Measurements from ENCODE around the gene TMC6.
A peak's percentile ranks its signal among the peaks of the same experiment; 100 is the strongest.
"Not testable (repeated sequence)": the region's sequence is repeated elsewhere in the genome, so short reads cannot be mapped to it uniquely, and the experiment has no call there.

The TMC6 gene

GRCh38 chr17:78154903-78155811 is 26.6 kb upstream of the TMC6 start:
- DNase-seq, result no peak

- DNase-seq, result no peak
Observed at GRCh38 chr17:78151514-78152008, 23.0 kb upstream of the TMC6 start.

- no peak for DNase-seq
Observed at GRCh38 chr17:78148286-78149016, 19.9 kb upstream of the TMC6 start.

- no peak for DNase-seq
Observed at GRCh38 chr17:78147315-78147998, 18.9 kb upstream of the TMC6 start.

- no peak for DNase-seq
Observed at GRCh38 chr17:78146881-78147280, 18.3 kb upstream of the TMC6 start.

GRCh38 chr17:78146471-78146869 is 17.9 kb upstream of the TMC6 start:
- no peak for DNase-seq

GRCh38 chr17:78144736-78145641 is 16.4 kb upstream of the TMC6 start:
- no peak for DNase-seq

GRCh38 chr17:78144147-78144719 is 15.7 kb upstream of the TMC6 start:
- DNase-seq, result no peak

- DNase-seq, result no peak
Observed at GRCh38 chr17:78143214-78144146, 14.9 kb upstream of the TMC6 start.

- no peak for DNase-seq
Observed at GRCh38 chr17:78142119-78142861, 13.7 kb upstream of the TMC6 start.

GRCh38 chr17:78141437-78142118 is 13.0 kb upstream of the TMC6 start:
- no peak for DNase-seq

GRCh38 chr17:78140169-78141051 is 11.9 kb upstream of the TMC6 start:
- DNase-seq, result peak; percentile 99

GRCh38 chr17:78139861-78140168 is 11.3 kb upstream of the TMC6 start:
- not testable (repeated sequence) for DNase-seq

GRCh38 chr17:78138204-78139060 is 9.9 kb upstream of the TMC6 start:
- DNase-seq, result no peak

GRCh38 chr17:78137392-78138203 is 9.0 kb upstream of the TMC6 start:
- peak; percentile 73 for DNase-seq

- DNase-seq, result no peak
Observed at GRCh38 chr17:78135858-78136500, 7.4 kb upstream of the TMC6 start.

All from stimulated activated CD8-positive, alpha-beta memory T cell treated with anti-CD3 and anti-CD28 coated beads, Interleukin-4, amount 100 ng/mL, for 48 hours (primary cell).